Stimulated activated CD4-positive, alpha-beta T cell treated with anti-CD3 and anti-CD28 coated beads, Interleukin-12 subunit alpha, Interleukin-12 subunit beta, amount 100 ng/mL, for 48 hours (primary cell): ENCODE measurements around the gene PIK3R1.
A peak's percentile ranks its signal among the peaks of the same experiment; 100 is the strongest.
"Not testable (repeated sequence)": the region's sequence is repeated elsewhere in the genome, so short reads cannot be mapped to it uniquely, and the experiment has no call there.

Experiments
- DNase-seq, 3 donors: peaks; one replicate each; pipeline ENCODE4 v3.0.0-alpha.2; 2020; ENCODE audit warnings: low read depth in 2 of 3, low spot score in 1 of 3

Gene PIK3R1

DNA sequence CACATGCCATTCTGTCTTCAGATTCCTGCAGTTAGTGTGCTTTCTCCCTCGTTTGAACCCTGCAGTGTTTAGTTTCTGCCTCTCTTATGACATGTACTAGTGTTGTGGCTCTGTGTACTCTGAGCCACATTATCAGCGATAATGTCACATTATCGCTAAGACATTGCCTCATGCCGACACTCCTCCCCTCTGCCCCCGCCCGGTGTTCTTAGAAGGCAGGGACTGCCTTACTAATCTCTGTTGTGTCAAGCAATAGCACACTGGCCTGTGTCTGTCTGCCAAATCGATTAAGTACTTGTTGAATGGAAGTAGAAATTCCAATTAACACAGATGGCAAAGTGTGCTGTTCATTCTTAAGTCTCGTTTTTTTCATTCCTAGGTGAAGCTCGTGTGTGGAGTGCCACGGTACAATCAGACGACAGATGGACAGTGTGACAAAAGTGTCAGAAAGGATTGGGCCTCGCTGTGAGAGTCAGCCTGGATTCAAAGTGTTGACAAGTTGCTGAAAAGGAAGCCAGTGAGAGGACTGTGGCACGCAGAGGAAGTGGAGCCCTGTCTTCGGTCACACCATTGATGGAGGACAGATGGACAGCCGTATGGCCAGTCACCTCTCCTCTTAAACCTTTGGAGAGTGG, 10.5 kb downstream of the PIK3R1 start:
- no peak for DNase-seq

DNA sequence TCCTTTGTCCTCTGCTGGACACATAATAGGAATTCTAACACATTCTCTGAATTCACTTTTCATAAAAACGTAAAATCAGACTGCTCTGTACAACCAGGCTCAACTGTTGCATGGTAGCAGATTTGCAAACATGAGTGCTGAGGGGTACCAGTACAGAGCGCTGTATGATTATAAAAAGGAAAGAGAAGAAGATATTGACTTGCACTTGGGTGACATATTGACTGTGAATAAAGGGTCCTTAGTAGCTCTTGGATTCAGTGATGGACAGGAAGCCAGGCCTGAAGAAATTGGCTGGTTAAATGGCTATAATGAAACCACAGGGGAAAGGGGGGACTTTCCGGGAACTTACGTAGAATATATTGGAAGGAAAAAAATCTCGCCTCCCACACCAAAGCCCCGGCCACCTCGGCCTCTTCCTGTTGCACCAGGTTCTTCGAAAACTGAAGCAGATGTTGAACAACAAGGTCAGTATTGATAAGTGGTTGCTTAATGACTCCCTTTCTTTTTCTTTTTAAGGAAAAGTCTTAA, 11.1 kb downstream of the PIK3R1 start:
- DNase-seq = no peak

DNA sequence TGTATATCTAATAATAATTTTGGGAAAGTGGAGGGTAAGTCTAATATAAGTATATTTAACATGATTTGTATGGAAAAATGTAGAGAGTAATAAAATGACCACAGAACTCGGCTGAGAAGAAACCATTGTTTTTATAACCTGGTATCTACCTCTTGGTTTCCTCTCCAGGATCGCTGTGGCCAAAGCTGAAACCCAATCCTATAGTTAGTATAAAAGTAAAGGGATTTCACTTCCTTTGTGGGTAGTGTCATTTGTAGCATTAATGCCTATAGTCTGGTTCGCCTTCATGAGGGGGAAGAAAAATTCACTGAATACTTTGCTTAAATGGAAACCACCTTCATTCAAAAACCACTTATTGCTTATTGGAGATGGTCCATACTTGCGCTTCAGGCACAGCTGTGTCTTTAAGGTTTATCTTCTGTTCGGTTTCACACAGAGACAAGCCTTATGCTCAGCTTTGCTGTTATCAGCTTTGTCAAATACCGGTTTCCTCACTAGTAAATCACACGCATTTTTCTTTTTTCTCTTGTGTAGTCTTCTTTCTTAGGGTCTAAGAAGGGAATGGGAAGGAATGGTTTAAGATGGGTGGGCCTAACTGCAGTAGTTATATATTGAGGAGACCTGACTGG, 12.1 kb downstream of the PIK3R1 start:
- DNase-seq = no peak

DNA sequence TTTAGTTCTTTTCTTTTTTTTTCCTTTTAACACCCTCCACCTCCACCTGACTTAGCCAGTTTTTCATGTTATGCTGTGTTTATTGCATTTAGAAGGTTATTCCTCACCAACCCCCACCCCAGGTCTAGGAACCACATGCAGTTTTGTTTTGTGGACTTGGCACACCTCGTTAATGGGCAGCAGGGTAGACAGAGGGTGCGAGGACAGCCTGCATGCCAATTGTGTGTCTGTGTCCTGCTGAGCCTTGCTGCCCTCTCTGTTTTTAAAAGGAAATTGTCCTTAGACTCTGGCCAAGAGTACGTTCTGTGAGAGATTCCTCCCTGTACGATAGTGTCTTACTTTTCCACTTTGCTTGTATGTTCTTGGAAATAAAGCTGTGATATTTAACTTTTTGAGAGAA, 13.9 kb downstream of the PIK3R1 start:
- DNase-seq = no peak

DNA sequence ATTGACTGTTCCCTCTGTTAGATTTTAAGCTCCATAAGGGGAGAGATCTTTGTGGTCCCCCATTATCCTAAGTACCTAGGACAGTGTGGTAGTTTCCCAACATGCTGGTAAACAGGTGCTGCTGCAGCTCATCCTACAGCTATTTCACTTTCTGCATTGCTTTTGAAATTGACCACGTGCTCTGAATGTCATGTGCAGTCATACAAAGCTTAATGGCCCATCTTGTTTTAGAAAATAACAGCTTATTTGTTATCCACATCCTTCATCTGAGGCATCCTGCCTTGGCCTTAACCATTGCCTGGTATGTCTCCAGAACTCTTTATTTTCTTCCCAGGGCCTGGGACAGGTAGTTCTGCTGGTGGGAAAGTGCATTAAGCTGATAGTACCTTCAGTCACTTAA, 14.7 kb downstream of the PIK3R1 start:
- DNase-seq = no peak

DNA sequence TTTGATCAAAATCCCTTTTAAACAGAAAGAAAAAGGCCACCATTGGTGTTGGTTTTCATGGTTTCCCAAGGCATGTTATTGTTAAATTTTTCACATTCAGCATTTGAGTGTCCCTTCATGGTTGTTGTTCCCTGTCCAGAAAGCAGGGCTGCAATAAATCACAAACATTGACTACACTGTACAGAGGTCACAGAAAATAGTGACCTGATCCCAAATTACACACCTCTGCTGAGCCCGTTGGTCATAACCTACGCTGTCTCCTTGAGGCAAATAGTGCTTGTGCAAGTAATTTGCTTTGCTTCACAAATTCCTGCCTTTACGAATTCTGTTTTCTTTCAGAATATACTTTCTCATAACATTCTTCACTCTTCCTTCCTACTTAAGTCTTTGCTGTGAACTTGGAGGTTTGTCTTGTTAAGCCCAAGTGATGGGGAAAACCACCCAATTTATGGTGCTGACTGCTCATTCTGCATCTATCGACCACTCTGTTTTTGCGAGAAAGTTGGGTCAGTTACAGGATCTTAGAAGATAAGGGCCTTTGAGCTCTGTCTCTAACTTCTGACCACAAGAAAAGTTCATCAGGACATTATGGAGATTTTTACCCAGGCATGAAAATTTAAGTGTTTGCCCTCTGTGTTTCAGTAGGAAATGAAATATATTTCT, 16.0 kb downstream of the PIK3R1 start:
- DNase-seq = no peak

DNA sequence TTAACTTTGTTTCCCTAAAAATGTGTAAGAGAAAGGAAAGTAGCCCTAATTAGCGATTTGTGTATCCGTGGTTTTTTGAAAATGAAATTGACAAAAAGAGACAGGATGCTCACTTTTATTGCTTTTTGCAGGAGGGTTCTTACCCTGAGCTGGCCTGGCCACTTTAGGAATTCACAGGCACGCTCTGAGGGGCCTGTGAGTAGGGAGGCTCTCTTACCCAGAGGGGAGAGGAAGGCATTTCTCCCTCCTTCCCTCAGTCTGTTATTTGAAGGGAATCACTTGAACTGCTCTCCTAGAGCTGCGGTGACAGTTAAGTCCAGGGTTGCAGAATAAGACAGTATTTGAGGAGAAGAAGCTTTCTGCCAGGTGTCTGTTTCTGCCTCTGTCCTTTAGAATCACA, 16.7 kb downstream of the PIK3R1 start:
- DNase-seq = no peak

DNA sequence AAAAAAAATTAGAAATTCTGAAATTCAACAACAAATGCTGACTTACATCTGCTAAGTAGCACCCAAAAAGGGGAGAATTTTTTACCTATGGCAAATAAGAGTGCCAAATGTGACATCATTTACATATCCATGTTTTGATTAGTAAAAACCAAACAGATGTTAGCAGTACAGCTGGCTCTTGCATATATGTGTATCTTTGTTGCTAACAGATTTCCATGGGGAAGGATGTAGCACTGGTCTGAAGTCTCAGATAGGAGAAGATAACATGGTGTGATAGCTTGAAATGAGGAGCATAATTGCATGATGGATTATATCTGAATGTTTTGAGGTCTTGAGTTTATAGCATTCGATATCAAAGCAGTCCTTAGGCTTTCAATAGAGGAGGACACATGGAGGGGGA, 17.5 kb downstream of the PIK3R1 start:
- DNase-seq = no peak

DNA sequence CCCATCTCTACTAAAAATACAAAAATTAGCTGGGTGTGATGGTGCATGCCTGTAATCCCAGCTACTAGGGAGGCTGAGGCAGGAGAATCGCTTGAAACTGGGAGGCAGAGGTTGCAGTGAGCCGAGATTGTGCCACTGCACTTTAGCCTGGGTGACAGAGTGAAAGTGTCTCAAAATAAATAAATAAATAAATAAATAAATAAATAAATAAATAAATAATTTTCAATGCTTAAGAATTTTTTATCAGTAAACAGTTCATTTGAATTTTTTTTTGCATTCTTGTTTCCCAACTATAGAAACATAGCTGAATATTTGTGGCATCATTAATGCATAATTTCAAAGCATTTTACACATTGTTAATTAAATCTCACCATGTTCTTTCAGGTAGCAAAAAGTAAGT, 19.7 kb downstream of the PIK3R1 start:
- DNase-seq = not testable (repeated sequence)

DNA sequence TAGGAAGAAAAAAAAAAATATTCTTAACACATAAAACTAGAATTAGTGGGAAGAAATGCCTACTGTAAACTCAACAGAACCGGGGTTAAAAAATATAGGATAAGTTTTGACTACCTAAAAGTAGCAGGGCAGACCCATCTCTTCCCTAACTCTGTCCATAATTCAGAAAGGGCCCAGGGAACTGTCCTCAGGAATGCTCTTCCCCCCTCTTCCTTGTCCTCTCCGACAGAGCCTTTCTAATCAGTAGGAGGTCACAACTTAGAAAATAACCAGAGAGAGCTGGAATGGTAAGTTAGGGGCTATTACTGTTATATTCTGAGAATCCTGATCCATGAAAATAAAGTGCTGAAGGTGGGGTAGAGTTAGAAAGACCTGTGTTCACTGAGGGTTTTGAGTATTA, 22.2 kb downstream of the PIK3R1 start:
- DNase-seq = no peak

DNA sequence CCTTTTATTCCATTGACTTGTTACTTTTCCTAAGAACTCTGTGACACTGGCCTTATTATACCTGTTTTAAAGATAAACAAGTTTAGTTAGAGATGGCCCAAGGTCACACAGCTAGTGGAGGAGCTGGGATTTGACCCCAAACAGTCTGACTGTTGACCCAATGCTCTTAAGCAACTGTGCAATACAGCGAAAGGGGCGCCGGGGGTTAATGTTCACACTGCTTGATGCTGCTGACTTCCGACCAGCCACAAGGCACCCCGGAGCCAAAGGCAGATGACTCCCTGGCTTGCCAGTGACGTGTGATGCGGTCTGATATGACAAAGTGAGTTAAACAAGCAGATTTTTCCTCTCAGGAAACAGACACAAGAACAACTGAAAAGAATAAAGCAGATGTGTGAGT, 23.9 kb downstream of the PIK3R1 start:
- peak; percentile 71 to 75 (median 72) for DNase-seq

DNA sequence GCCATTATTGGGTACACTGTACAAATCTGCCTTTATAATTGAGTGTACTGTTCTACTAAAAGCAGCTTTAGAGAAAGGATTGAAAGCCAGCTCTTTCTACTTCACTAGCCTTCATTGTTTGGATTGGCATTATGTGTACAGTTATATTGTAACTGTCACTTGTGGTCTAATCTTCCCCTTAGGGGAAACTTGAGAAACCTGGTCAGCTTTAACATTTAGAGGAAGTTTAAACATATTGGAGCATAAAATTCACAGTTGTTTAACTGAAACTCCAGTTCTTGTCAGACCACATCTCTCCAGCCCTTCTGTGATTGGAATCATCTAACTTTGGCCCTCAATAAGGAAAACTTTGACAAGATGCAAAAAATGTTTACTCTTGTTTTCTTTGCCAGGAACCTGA, 24.6 kb downstream of the PIK3R1 start:
- DNase-seq = no peak

DNA sequence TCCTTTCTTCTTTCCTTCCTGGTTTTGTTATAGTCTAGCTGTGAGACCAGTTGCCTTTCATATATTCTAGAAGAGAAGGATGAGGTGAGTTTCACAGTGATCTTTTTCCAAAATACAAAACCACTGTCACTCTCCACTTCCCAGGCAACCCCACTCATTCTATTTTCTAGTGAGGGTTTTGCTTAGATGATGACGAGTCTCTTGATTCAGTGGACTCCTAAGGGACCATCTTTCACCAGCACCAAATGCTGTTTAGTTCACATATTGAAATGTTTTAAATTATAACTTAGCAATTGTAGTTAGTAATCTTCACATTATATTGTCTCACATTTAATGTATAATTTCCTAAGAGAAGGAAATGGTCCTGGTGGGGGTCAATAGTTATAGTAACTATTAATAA, 25.2 kb downstream of the PIK3R1 start:
- DNase-seq = no peak

DNA sequence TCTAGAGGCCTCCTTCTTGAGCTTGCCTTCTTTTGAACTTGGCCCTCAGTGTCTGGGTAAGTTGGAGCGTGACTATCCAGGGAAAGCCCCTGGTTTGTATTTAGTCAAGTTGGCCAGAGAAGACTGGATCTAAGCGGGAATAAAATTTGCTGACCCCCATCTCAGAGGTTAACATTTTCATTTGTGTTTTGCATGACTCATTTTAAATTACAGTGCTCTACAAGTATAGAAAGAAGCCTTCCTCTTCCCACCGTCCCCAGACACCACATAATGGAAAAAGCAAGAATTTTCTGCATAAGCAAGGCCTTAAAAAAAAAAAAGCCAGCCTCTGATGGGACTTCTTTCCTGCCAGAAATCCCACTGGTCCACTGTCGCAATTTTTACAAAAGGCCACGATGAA, 27.2 kb downstream of the PIK3R1 start:
- DNase-seq = no peak

DNA sequence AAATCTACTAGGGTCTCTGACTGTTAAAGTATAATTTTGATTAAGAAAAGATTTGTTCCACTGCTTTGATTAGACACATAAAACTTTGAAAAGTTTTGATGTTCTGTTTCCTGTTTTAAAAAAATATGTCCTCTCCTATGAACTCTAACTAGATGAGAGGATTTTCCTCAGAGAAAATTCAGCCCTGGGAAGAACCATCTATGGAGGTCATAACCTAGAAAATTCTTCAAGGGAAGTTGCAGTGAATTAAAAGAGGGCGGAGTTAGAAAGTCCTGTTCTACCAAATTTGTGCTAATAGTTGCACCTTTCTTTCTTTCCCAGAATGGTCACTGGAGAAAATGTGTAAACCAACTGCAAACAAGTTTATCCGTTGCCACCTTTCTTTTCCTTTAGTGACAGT, 27.7 kb downstream of the PIK3R1 start:
- no peak for DNase-seq

DNA sequence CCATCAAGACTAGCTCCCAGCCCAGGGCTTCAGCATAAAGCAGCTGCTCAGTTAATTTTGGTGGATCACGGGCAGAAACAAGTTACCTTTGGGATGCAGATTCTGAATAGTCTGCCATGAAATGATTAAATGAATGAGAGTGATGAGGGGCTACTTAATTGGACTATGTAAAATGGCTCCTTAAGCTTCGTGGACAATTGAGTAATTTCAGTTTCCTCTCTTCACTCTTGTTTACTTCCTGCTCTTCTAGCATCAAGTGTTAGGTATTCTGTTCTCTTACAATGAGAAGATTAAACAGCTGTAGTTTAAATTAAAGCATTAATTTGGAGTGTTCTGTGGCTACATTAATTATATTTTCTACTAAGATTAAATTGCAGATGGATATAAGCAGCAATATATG, 28.1 kb downstream of the PIK3R1 start:
- no peak for DNase-seq

DNA sequence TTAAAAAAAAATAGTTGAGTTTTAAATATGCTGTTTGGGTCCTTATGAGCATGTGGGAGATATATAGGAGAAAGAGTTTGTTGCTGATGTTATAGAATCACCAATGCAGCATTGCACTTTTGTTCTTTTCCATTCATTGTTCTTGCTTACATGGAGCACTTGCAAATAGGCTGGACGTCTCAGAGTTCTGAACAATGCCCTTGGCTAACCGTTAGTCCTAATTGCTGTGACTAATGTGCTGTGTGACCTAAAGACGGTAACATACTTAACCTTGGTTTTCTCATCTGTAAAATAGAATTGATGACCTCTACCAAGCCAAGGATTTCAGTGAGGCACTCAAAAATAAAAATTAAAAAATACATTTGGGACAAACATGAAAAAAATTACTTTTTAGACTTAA, 29.8 kb downstream of the PIK3R1 start:
- no peak for DNase-seq

DNA sequence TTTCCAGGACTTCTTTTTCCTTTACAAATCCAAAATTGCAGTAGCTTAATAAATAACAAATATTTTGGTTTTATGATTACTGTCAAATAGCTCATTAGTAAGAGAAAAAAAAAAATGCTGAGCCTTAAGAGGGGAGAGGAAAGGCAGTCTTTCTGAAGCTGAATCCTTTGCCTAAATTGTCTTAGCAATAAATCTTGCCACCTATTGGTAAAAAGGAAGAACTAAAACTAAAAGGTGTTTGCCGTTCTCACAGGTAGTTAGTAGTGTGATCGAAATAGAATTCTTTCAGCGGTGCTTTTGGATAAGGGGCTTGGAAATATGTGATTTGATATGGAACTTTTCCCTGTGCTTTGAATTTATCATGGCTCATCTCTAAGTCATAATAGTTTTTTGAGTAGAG, 31.2 kb downstream of the PIK3R1 start:
- DNase-seq = no peak

DNA sequence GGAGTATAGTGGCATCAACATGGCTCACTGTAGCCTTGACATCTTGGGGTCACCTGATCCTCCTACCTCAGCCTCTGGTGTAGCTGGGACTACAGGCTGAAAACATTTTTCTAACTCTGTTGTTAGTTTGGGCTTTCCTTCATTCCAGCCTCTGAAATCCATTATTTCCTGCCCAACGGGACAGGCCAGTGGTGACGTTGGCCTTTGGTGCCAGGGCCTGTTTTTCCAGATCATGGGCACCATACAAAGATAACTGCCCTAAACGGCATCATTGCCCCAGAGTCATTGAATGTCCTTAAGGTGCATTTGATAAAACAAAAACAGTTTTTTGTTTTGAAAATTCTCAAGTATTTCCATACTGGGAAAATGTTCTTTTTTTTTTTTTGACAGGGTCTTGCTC, 32.1 kb downstream of the PIK3R1 start:
- no peak for DNase-seq

DNA sequence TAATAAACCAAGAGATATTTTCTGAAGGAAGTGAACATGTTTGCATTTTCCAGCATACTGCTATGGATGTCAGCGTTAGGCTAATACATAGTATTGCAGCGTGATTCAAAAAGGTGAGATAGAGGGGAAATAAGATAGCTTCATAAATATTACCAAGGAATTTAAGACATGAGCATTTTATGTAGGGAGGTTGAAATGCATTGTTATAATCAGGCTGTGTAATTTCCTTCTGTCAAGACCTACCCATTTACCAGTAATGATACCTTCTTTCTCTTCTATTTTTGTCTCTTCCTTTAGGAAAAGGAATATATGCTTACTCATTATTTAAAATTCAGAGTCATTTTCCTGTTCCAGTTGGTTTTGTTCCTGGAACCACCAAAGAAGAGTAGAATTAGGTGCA, 33.3 kb downstream of the PIK3R1 start:
- no peak for DNase-seq

DNA sequence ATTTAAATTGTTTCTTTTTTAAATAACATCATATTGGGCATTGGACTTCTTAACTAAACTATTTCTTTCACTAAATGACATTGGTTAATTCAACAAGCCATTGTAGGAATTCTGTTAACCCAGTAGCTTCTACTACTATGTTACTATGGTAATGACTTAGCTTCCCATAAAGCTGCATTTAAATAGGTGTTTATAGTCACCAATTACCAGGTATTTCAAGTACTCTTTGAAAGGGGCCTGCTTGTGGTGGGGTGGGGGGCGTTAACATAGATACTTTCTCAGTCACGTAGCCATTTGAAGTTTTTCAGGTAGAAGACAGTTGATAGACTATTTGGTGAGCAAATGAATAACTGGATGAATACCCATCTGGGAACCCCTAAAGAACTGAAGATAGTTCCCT, 34.0 kb downstream of the PIK3R1 start:
- DNase-seq = no peak

DNA sequence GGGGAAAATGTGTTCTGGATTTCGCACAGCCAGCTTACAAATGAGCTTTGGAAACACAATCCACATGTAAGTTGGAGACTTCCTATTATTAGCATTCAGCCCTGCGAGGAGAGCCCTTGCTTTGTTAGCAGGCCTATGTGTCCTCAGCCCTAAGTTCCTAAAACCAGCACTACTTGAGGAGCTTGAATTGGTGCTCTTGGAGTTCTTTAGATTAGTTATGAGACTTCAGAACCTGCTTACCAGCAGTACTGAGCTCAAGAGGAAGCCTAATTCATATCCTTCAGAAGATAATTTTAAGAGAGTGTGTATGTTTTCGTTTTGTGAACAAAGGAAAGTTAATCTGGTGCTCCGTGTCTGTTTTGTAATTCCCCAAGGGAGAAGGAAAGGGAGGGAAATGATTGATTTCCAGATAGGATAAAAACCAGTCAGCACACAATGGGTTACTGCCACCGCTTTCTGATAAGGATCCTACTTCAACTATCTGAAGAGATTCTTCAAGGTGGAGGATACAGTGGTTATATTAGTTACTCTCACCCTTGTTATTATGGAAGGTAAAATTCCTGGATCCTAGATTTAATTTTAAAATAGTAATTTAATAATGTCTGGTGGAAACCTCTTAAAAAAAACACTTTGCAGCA, 35.2 kb downstream of the PIK3R1 start:
- no peak for DNase-seq
